Measurements from ENCODE around the gene LRRC23.
A peak's percentile ranks its signal among the peaks of the same experiment; 100 is the strongest.

The LRRC23 gene

GRCh38 chr12:6959805-6960592 lies 55.4 kb downstream of the LRRC23 start:
- no peak for DNase-seq (ENCODE audit: insufficient read length, low spot score)

GRCh38 chr12:6960593-6961277 lies 56.1 kb downstream of the LRRC23 start:
- TF ChIP-seq SPI1 (IDR thresholded peaks at IDR 0.05; ENCODE audit: low read depth, low read length) = peak; percentile 79
- no peak for TF ChIP-seq PAX5 (IDR thresholded peaks at IDR 0.05; ENCODE audit: insufficient read depth, low read length, severe bottlenecking)
- peak; percentile 53; the same call in 1 of the 2 replicates for TF ChIP-seq POLR2A (IDR thresholded peaks at IDR 0.05; ENCODE audit: low read depth, low read length)
- DNase-seq (ENCODE audit: insufficient read length, low spot score) (no peak), FAIRE-seq (peak; percentile 81)

More at GRCh38 chr12:6959805-6960592, 55.4 kb downstream of the LRRC23 start:
- no peak for FAIRE-seq
- TF ChIP-seq POLR2A (IDR thresholded peaks at IDR 0.05; ENCODE audit: low read depth, low read length) (no peak; the same call in 1 of the 2 replicates), SPI1 (IDR thresholded peaks at IDR 0.05; ENCODE audit: low read depth, low read length) (no peak), TAF1 (IDR thresholded peaks at IDR 0.05; ENCODE audit: low read depth, low read length) (no peak), POU2F2 (IDR thresholded peaks at IDR 0.05; ENCODE audit: low read depth, low read length) (no peak), PAX5 (IDR thresholded peaks at IDR 0.05; ENCODE audit: insufficient read depth, low read length, severe bottlenecking) (no peak), POLR2AphosphoS5 (IDR thresholded peaks at IDR 0.05; ENCODE audit: low read depth, low read length) (no peak)

DNA sequence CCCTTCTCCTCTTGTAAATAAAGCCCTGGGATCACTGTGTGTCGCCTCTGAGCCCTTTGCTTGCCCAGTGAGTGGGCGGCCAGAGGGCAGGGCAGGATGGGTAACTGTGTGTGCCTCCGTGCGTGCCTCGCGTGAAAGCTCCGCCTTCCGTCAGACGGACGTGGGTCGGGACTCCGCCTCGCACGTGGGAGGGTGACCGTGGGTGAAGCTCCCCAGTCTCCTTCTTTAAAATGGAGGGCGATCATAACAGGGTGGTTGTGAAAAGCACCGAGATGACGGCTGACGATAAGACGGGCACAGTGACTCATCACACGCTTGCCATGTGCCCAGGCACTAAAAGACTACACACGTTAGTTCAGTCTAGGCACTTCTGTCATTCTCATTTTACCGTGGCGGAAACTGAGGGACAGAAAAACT lies 56.7 kb downstream of the LRRC23 start:
- peak; percentile 95 for FAIRE-seq
- TF ChIP-seq PAX5 (IDR thresholded peaks at IDR 0.05; ENCODE audit: insufficient read depth, low read length, severe bottlenecking) (no peak), TAF1 (IDR thresholded peaks at IDR 0.05; ENCODE audit: low read depth, low read length) (no peak), SPI1 (IDR thresholded peaks at IDR 0.05; ENCODE audit: low read depth, low read length) (no peak), POLR2A (IDR thresholded peaks at IDR 0.05; ENCODE audit: low read depth, low read length) (no peak)
- no peak for DNase-seq (ENCODE audit: insufficient read length, low spot score)

DNA sequence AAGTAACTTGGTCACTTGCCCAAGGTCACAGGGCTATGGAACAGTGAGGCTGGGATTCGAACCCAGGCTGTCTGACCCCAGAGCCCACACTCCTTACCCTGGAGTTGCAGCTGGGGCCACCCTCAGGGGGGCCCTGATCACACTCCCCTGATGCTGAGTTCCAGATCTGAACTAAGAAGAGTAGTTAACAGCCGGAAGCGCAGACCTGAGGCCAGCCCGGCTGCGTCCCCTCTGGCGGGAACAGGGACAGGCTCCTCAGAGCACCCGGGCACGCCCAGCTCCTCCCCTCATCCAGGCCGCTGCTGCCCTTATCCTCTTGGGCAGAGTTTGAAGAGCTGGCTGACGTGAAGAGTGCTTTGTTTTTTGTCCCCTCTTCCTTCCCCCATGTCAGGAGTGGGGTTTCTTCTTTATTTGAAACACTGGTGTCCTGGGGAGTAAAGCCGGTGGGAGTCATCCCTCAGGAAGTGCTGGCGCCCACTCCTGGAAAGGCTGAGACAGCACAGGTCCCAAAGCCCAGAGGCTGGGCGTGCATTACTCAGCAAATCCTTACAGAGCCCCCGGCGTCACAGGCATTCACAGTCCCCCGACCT lies 57.2 kb downstream of the LRRC23 start:
- no peak for DNase-seq (ENCODE audit: insufficient read length, low spot score)
- FAIRE-seq = peak; percentile 35
- TF ChIP-seq TAF1 (IDR thresholded peaks at IDR 0.05; ENCODE audit: low read depth, low read length) (no peak), POLR2AphosphoS5 (IDR thresholded peaks at IDR 0.05; ENCODE audit: low read depth, low read length) (peak; percentile 79), SPI1 (IDR thresholded peaks at IDR 0.05; ENCODE audit: low read depth, low read length) (0 out of 2 replicates have a peak, but pooled peaks have one; percentile 0), PAX5 (IDR thresholded peaks at IDR 0.05; ENCODE audit: insufficient read depth, low read length, severe bottlenecking) (no peak), POLR2A (IDR thresholded peaks at IDR 0.05; ENCODE audit: low read depth, low read length) (0 out of 2 replicates have a peak, but pooled peaks have one; percentile 43), POU2F2 (IDR thresholded peaks at IDR 0.05; ENCODE audit: low read depth, low read length) (peak; percentile 36; the same call in 1 of the 2 replicates)

DNA sequence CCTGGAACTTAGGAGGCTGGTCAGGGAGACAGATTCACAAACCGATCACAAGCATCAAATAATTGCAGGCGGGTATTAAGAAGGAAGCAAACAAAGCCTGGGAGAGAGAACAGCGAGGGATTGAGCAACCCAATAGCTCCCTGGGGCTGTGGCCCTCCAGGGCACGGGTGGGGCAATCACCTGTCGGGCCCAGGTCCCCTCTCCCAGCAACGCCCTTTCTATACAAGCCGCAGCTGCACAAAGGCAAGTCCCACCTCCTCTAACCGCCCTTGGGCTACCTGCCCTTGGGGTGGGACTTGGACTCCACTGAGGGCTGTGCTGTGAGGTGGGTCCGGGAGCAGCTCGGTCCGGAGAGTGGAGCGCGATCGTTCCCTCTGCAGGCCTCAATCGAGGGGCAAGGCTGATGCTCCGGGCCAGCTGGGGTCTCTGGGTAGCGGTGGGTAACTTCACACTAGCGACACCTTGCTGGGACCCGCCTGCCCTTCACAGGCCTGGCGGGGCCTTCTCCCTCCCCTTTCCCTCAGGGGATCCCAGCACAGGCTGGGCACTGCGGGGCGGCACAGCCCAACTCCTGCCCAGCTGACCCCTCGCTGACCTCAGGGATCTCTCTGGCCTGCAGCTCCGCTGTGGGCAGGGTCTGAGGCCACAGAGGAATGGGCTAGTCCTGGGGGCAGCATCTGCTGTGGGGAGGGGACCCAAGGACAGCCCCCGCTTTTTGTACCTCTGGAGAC lies 57.8 kb downstream of the LRRC23 start:
- DNase-seq (ENCODE audit: insufficient read length, low spot score) = no peak
- TF ChIP-seq SPI1 (IDR thresholded peaks at IDR 0.05; ENCODE audit: low read depth, low read length) (no peak), POLR2A (IDR thresholded peaks at IDR 0.05; ENCODE audit: low read depth, low read length) (0 out of 2 replicates have a peak, but pooled peaks have one; percentile 19), POLR2AphosphoS5 (IDR thresholded peaks at IDR 0.05; ENCODE audit: low read depth, low read length) (no peak)
- no peak for FAIRE-seq

DNA sequence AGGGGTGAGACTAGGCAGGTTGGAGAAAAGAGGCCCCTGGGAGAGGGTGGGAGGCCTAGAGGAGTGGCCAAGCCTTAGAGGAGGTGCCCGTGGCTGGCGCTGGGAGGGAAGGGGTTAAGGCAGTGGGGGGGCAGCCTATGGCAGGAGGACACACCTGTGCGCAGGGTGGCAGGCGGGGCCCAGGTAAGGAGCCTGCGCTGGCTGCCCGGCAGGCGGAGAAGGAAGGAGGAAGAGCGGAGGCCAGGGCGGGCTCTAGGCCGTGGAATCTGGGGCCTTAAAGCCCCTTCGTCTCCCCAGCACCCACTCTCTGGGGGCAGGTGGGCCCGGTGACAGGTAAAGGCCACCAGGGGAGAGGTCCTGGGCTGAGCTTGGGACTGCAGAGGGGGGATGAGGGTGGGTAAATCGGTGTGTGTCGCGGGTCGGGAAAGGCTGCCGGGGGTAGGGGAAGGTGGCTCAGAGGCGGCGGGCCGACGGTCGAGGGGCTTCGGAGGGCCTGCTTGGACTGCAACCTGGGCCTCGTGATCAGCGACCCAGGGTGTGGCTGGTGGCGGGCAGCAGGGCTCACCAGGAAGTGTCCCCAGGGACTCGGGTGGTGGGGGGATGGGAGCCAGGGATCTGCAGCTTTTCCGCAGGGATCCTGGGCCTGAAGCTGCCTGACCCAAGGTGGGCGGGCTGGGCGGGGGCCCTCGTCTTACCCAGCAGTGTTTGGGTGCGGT lies 58.6 kb downstream of the LRRC23 start:
- FAIRE-seq = no peak
- TF ChIP-seq PAX5 (IDR thresholded peaks at IDR 0.05; ENCODE audit: insufficient read depth, low read length, severe bottlenecking) (no peak), POU2F2 (IDR thresholded peaks at IDR 0.05; ENCODE audit: low read depth, low read length) (no peak), POLR2A (IDR thresholded peaks at IDR 0.05; ENCODE audit: low read depth, low read length) (no peak; the same call in 1 of the 2 replicates), TAF1 (IDR thresholded peaks at IDR 0.05; ENCODE audit: low read depth, low read length) (no peak), POLR2AphosphoS5 (IDR thresholded peaks at IDR 0.05; ENCODE audit: low read depth, low read length) (no peak), SPI1 (IDR thresholded peaks at IDR 0.05; ENCODE audit: low read depth, low read length) (no peak)
- DNase-seq (ENCODE audit: insufficient read length, low spot score) = no peak
